Glutamatergic neuron (in vitro differentiated cells): ENCODE data around the gene MRPL14. TPM values are rescaled to one million over a fixed set of nuclear protein-coding genes. Genes with fewer than 3 reads are reported as not detected.

Experiments
- DNase-seq: peaks from one replicate; pipeline ENCODE4 v3.0.0; 2022
- H3K27ac Mint-ChIP-seq: one replicate; pipeline ENCODE4 v1.8.0; 2020; ENCODE audit warnings: mild to moderate bottlenecking, mixed read lengths, inconsistent platforms; ENCODE audit not compliant: unreplicated experiment
- H3K27me3 Mint-ChIP-seq: one replicate; pipeline ENCODE4 v1.8.0; 2020; ENCODE audit warnings: mild to moderate bottlenecking, moderate library complexity, mixed read lengths, inconsistent platforms; ENCODE audit not compliant: unreplicated experiment
- H3K36me3 Mint-ChIP-seq: one replicate; pipeline ENCODE4 v1.8.0; 2020; ENCODE audit warnings: mild to moderate bottlenecking, mixed read lengths, inconsistent platforms; ENCODE audit not compliant: unreplicated experiment
- H3K4me1 Mint-ChIP-seq: one replicate; pipeline ENCODE4 v1.8.0; 2020; ENCODE audit warnings: mild to moderate bottlenecking, low read depth, mixed read lengths, inconsistent platforms; ENCODE audit not compliant: unreplicated experiment
- H3K4me3 Mint-ChIP-seq: one replicate; pipeline ENCODE4 v1.8.0; 2020; ENCODE audit warnings: mild to moderate bottlenecking, mixed read lengths, inconsistent platforms; ENCODE audit not compliant: unreplicated experiment
- H3K9me3 Mint-ChIP-seq: one replicate; pipeline ENCODE4 v1.8.0; 2020; ENCODE audit warnings: mild to moderate bottlenecking, moderate library complexity, mixed read lengths, inconsistent platforms; ENCODE audit not compliant: unreplicated experiment
- CTCF ChIP-seq: fragments of 200-600 bp; sonication (generic); IDR thresholded peaks from one replicate; pipeline ENCODE4 v1.5.0; 2021; ENCODE audit not compliant: partially characterized antibody, unreplicated experiment
- long read RNA-seq: library from polyadenylated mRNA; unstranded; transcript quantifications from one replicate; pipeline ENCODE4 v2.0.0, GENCODE V29; 2020; ENCODE audit not compliant: unreplicated experiment
- total RNA-seq: library from RNA; stranded (reverse); fragmentation: NEBNext Ultra II Directional; extraction: Animal tissue kit (Norgen Biotek cat#: 25700); gene quantifications from one replicate; pipeline ENCODE4 v1.2.1, GENCODE V29; 2021; ENCODE audit not compliant: unreplicated experiment

Gene MRPL14
- 31.7 TPM for total RNA-seq
- long read RNA-seq, transcript MRPL14-201 (3 exons, 959 nt), result major isoform, 25 of 30 reads
- long read RNA-seq, partial matches to known transcripts, result 2 of 30 reads
- long read RNA-seq, other reads (novel, unspliced or antisense), result 3 of 30 reads

DNA sequence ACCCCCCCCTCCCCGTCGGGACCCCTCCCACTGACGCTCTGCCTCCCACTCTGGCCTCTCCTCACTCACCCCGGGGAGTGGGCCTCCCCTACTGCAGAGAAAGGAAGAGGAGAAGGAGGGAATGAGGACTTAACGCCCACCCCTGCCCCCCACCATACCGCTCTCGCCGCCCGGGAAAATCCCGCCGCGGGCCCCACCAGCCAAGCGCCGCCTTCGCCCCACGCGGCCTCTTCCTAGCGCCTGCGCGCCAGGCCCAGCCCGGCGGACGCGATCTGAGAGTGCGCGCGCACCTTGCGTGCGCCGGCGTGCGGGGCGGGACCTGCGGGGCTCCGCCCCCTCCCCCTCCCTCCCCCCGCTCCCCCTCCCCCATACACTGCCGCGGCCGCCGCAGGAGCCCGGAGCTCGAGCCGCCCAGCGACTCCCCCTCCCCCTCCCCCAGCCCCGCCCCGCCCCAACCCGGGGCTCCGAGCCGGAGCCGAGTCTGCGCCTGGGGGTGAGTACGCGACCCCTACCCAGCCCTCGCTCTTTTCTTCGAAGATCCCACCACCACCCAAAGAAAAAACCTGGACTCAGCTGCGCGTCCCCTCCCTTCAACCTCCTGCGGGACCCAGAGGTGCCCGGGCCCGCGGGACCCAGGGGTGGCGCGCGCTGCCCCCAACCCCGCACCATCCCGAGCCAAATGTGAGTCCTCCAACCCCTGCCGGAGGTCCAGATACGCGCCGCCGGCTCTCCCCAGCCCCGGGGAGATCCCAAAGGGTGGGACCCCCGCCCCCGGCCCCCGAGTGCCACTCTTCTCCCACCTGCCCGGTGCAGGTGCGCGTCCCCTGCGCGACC, at the start of gene MRPL14, which contains the start of gene TMEM63B:
MRPL14 (minus strand) TSS at position 267 of the 834 bp plus-strand sequence. CDS start 10,841 bp downstream, outside the sequence.
TMEM63B (plus strand) TSS at position 369 of the 834 bp plus-strand sequence. CDS start 7,031 bp downstream, outside the sequence.
- Mint-ChIP-seq H3K36me3 (no peaks in the 10 kb centered on the region), H3K9me3 (peaks cover 8% of the 10 kb centered on the region), H3K4me3 (peak within 1 kb of the TSS; percentile 96), H3K27me3 (peaks cover 4% of the 10 kb centered on the region), H3K4me1 (peaks cover 32% of the 10 kb centered on the region), H3K27ac (peak within 1 kb of the TSS; percentile 80)
- DNase-seq, result peak; percentile 91
- TF ChIP-seq CTCF, result no peak

DNA sequence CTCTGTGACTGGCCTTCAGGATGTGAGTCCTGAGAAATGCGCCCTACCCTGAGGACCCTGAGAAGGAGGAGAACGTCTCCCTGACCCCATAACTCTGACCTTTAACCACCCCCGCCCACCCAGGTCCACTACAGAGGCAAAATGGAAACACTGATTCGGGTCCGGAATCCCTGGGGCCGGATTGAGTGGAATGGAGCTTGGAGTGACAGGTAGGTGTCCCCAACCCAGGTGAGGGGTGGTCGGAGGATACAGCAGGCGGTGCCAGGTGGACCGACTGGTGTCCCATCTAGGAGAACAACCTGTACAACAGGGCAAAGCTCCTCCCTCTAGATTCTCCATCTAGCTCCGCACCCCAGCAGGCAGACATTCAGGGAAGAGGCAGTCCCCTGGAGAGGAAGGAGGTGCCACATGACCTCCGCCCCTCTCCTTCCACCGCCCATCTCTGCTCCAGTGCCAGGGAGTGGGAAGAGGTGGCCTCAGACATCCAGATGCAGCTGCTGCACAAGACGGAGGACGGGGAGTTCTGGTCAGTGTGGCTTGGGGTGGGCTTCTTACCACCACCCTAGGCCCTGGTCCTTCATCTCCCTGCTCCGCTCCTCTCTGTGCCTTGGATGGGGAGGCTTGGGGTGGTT, 49.0 kb upstream of the MRPL14 start:
- no peaks in the 10 kb centered on the region for H3K4me1 Mint-ChIP-seq
- H3K27me3 Mint-ChIP-seq, result no peaks in the 10 kb centered on the region
- peaks cover 3% of the 10 kb centered on the region for H3K9me3 Mint-ChIP-seq
- H3K36me3 Mint-ChIP-seq, result peaks cover 4% of the 10 kb centered on the region
- H3K27ac Mint-ChIP-seq, result no peak overlapping the region
- no peak for DNase-seq
- no peak overlapping the region for H3K4me3 Mint-ChIP-seq
- TF ChIP-seq CTCF, result no peak

DNA sequence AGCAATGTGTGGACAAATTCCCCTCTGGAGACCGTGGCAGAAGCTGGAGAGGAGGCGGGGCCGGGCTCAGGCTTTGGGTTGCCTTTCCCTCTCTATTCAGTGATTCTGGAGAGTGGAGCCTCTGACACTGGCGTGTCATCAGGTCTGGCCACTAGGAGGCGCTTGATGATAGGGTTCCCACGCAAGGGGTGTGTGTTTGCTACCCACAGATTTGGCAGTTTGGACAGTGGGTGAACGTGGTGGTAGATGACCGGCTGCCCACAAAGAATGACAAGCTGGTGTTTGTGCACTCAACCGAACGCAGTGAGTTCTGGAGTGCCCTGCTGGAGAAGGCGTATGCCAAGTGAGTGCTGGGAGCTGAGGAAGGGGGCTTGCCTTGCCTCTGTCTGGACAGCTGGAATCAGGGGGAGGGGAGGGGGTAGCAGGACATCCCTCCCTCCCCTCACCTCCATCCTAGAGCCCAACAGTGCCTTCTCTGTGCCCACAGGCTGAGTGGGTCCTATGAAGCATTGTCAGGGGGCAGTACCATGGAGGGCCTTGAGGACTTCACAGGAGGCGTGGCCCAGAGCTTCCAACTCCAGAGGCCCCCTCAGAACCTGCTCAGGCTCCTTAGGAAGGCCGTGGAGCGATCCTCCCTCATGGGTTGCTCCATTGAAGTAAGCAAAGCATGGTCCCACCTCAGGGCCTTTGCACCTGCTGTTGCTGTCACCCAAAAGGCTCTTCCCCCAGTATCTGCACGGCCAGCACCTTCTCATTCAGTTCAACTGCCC, 45.7 kb upstream of the MRPL14 start:
- H3K36me3 Mint-ChIP-seq, result no peaks in the 10 kb centered on the region
- H3K27me3 Mint-ChIP-seq, result no peaks in the 10 kb centered on the region
- H3K4me3 Mint-ChIP-seq, result no peak overlapping the region
- TF ChIP-seq CTCF, result peak; percentile 86
- no peak overlapping the region for H3K27ac Mint-ChIP-seq
- H3K4me1 Mint-ChIP-seq, result no peaks in the 10 kb centered on the region
- peak; percentile 88 for DNase-seq
- H3K9me3 Mint-ChIP-seq, result peaks cover 3% of the 10 kb centered on the region

- H3K9me3 Mint-ChIP-seq, result peaks cover 3% of the 10 kb centered on the region
- no peak for DNase-seq
- no peaks in the 10 kb centered on the region for H3K27me3 Mint-ChIP-seq
- no peak overlapping the region for H3K27ac Mint-ChIP-seq
- peaks cover under 1% of the 10 kb centered on the region for H3K4me1 Mint-ChIP-seq
- no peak overlapping the region for H3K4me3 Mint-ChIP-seq
- no peaks in the 10 kb centered on the region for H3K36me3 Mint-ChIP-seq
- TF ChIP-seq CTCF, result no peak
Measured at GRCh38 chr6:44171899-44172546, 44.8 kb upstream of the MRPL14 start.
